Measurements from ENCODE around the gene DTD1. TPM values are rescaled to one million over a fixed set of nuclear protein-coding genes. Genes with fewer than 3 reads are reported as not detected.

Gene DTD1
- total and polyA plus RNA-seq, 2 of the 13 experiments (the other 11 are each of a cell fraction or from before 2014, with no cell fraction given), result 41.2 to 79.3 TPM

DNA sequence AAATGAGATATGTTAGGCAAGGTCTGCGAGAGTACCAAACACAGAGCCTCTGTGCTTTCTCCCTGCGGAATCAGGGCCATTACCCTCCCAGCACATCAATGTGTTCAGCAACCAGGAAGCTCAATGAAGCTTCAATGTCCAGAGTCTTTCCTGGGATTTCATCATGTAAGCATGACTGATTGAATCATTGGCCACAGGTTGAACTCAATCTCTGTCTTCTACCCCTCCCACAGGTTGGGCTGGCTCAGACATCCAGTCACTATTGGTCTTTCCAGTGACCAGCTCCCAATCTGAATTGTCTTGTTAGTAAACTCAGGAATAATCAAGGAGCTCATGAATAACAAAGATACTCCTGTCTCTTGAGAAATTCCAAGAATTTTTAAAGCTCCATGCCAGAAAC, 2.7 kb upstream of the DTD1 start (continued):
- TF ChIP-seq SRSF4 (IDR thresholded peaks at IDR 0.05; ENCODE audit: low read depth, low read length, poor library complexity, severe bottlenecking) (no peak), NFKBIZ (CRISPR knock-in tag; IDR thresholded peaks at IDR 0.05) (0 out of 2 replicates have a peak, but pooled peaks have one; percentile 38), GATAD2A (CRISPR knock-in tag; IDR thresholded peaks at IDR 0.05) (peak; percentile 84), RARG (CRISPR knock-in tag; IDR thresholded peaks at IDR 0.05; ENCODE audit: low read depth) (no peak), CEBPG (CRISPR knock-in tag; IDR thresholded peaks at IDR 0.05) (peak; percentile 93), SAP130 (CRISPR knock-in tag; IDR thresholded peaks at IDR 0.05; ENCODE audit: low read depth) (peak; percentile 71), CHD4 (IDR thresholded peaks at IDR 0.05; ENCODE audit: borderline replicate concordance, low read length) (no peak), CCDC6 (CRISPR knock-in tag; IDR thresholded peaks at IDR 0.05) (no peak), ZNF816 (CRISPR knock-in tag; IDR thresholded peaks at IDR 0.05; ENCODE audit: borderline replicate concordance) (no peak), NFYB (CRISPR knock-in tag; IDR thresholded peaks at IDR 0.05) (peak; percentile 30; the same call in 1 of the 2 replicates), POGZ (CRISPR knock-in tag; IDR thresholded peaks at IDR 0.05) (no peak), SP5 (CRISPR knock-in tag; IDR thresholded peaks at IDR 0.05; ENCODE audit: borderline replicate concordance, low read depth) (peak; percentile 60; the same call in 1 of the 2 replicates), ELF1 (CRISPR knock-in tag; IDR thresholded peaks at IDR 0.05) (peak; percentile 70), RARA (CRISPR knock-in tag; IDR thresholded peaks at IDR 0.05) (peak; percentile 85), ZNF614 (CRISPR knock-in tag; IDR thresholded peaks at IDR 0.05; ENCODE audit: borderline replicate concordance) (0 out of 2 replicates have a peak, but pooled peaks have one; percentile 13), ELF3 (CRISPR knock-in tag; IDR thresholded peaks at IDR 0.05) (peak; percentile 99), TFE3 (CRISPR knock-in tag; IDR thresholded peaks at IDR 0.05) (0 out of 2 replicates have a peak, but pooled peaks have one; percentile 38), EP300 (IDR thresholded peaks at IDR 0.05; ENCODE audit: low read depth in 2 of 2, low read length in 2 of 2) (peak in 1 of 2 experiments; percentile 49; a peak in 1 of 4 replicates), EP300 (CRISPR knock-in tag; IDR thresholded peaks at IDR 0.05; ENCODE audit: borderline replicate concordance) (peak; percentile 54; the same call in 1 of the 2 replicates), FOXA3 (CRISPR knock-in tag; IDR thresholded peaks at IDR 0.05) (peak; percentile 61), FOXA1 (IDR thresholded peaks at IDR 0.05) (no peak), FOXA1 (CRISPR knock-in tag; IDR thresholded peaks at IDR 0.05) (0 out of 2 replicates have a peak, but pooled peaks have one; percentile 31), TBX3 (IDR thresholded peaks at IDR 0.05; ENCODE audit: borderline replicate concordance) (no peak), MED1 (CRISPR knock-in tag; IDR thresholded peaks at IDR 0.05) (peak; percentile 56), THAP11 (CRISPR knock-in tag; IDR thresholded peaks at IDR 0.05) (peak; percentile 75), SP2 (CRISPR knock-in tag; IDR thresholded peaks at IDR 0.05) (peak; percentile 24; the same call in 1 of the 2 replicates), PBX2 (CRISPR knock-in tag; IDR thresholded peaks at IDR 0.05) (peak; percentile 70), CBX5 (CRISPR knock-in tag; IDR thresholded peaks at IDR 0.05; ENCODE audit: borderline replicate concordance) (peak; percentile 70; the same call in 1 of the 2 replicates), RXRA (CRISPR knock-in tag; IDR thresholded peaks at IDR 0.05) (no peak), NFYC (CRISPR knock-in tag; IDR thresholded peaks at IDR 0.05) (peak; percentile 42; the same call in 1 of the 2 replicates), POLR2AphosphoS2 (IDR thresholded peaks at IDR 0.05; ENCODE audit: low read depth, low read length) (no peak), ZNF83 (CRISPR knock-in tag; IDR thresholded peaks at IDR 0.05; ENCODE audit: borderline replicate concordance) (no peak), ZNF3 (CRISPR knock-in tag; IDR thresholded peaks at IDR 0.05) (no peak)
- TF ChIP-seq, protein P1, sequence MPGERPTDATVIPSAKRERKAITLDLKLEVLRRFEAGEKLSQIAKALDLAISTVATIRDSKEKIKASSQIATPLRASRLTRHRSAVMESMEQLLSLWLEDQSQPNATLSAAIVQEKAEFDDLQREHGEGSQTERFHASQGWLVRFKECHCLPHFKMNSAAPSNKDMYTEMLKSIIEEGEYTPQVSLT (CRISPR knock-in tag; IDR thresholded peaks at IDR 0.05; ENCODE audit: borderline replicate concordance, low read depth), result no peak
